Measurements from ENCODE around the gene PRDM15.

PRDM15 gene

GRCh38 chr21:41846536-41846935, 32.6 kb downstream of the PRDM15 start:
- H3K9ac ChIP-seq (ENCODE audit: low read depth in 1 of 2, low read length in 2 of 2), result no peak overlapping the region
- H3K27ac ChIP-seq (ENCODE audit: low read depth in 2 of 2, low read length in 2 of 2), result no peak overlapping the region
- no peaks in the 10 kb centered on the region for H3K4me1 ChIP-seq (ENCODE audit: control insufficient read depth in 2 of 2, insufficient read depth in 2 of 2, low read length in 2 of 2)
- no peaks in the 10 kb centered on the region for H3K27me3 ChIP-seq (ENCODE audit: control insufficient read depth in 2 of 2, insufficient read depth in 2 of 2, low read length in 2 of 2)
- H3K36me3 ChIP-seq (ENCODE audit: control insufficient read depth in 2 of 2, insufficient read depth in 2 of 2, low read length in 2 of 2), result peaks cover 0 to 10% of the 10 kb centered on the region in 2 donors
- H3K9me3 ChIP-seq (ENCODE audit: control insufficient read depth in 2 of 2, low read length in 2 of 2), result no peaks in the 10 kb centered on the region
- H3K4me3 ChIP-seq (ENCODE audit: low read length in 2 of 2), result no peak overlapping the region

DNA sequence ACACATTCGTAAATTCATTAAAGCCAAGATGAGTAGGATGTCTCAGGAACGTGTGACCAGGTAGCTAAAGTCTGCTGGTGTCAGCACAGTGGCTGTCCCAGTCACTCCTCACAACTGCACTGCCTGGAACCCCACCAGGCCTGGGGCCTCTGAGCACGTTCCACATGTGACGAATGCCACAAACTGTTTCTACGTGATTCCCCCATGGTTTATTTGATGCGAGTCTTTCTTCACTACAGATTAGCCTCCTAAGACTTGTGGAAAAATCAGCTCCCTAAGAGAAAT, 33.2 kb downstream of the PRDM15 start:
- peaks cover 0 to 3% of the 10 kb centered on the region in 2 donors for H3K9me3 ChIP-seq (ENCODE audit: control insufficient read depth in 2 of 2, low read length in 2 of 2)
- H3K9ac ChIP-seq (ENCODE audit: low read depth in 1 of 2, low read length in 2 of 2), result no peak overlapping the region
- no peak overlapping the region for H3K4me3 ChIP-seq (ENCODE audit: low read length in 2 of 2)
- peaks cover 0 to 6% of the 10 kb centered on the region in 2 donors for H3K36me3 ChIP-seq (ENCODE audit: control insufficient read depth in 2 of 2, insufficient read depth in 2 of 2, low read length in 2 of 2)
- H3K4me1 ChIP-seq (ENCODE audit: control insufficient read depth in 2 of 2, insufficient read depth in 2 of 2, low read length in 2 of 2), result no peaks in the 10 kb centered on the region
- no peak overlapping the region for H3K27ac ChIP-seq (ENCODE audit: low read depth in 2 of 2, low read length in 2 of 2)
- H3K27me3 ChIP-seq (ENCODE audit: control insufficient read depth in 2 of 2, insufficient read depth in 2 of 2, low read length in 2 of 2), result no peaks in the 10 kb centered on the region

- peaks cover 0 to 3% of the 10 kb centered on the region in 2 donors for H3K36me3 ChIP-seq (ENCODE audit: control insufficient read depth in 2 of 2, insufficient read depth in 2 of 2, low read length in 2 of 2)
- peaks cover 0 to 5% of the 10 kb centered on the region in 2 donors for H3K9me3 ChIP-seq (ENCODE audit: control insufficient read depth in 2 of 2, low read length in 2 of 2)
- H3K27me3 ChIP-seq (ENCODE audit: control insufficient read depth in 2 of 2, insufficient read depth in 2 of 2, low read length in 2 of 2), result no peaks in the 10 kb centered on the region
- H3K27ac ChIP-seq (ENCODE audit: low read depth in 2 of 2, low read length in 2 of 2), result no peak overlapping the region
- no peak overlapping the region for H3K4me3 ChIP-seq (ENCODE audit: low read length in 2 of 2)
- H3K4me1 ChIP-seq (ENCODE audit: control insufficient read depth in 2 of 2, insufficient read depth in 2 of 2, low read length in 2 of 2), result no peaks in the 10 kb centered on the region
- no peak overlapping the region for H3K9ac ChIP-seq (ENCODE audit: low read depth in 1 of 2, low read length in 2 of 2)
Observed at GRCh38 chr21:41845310-41846032, 33.7 kb downstream of the PRDM15 start.

DNA sequence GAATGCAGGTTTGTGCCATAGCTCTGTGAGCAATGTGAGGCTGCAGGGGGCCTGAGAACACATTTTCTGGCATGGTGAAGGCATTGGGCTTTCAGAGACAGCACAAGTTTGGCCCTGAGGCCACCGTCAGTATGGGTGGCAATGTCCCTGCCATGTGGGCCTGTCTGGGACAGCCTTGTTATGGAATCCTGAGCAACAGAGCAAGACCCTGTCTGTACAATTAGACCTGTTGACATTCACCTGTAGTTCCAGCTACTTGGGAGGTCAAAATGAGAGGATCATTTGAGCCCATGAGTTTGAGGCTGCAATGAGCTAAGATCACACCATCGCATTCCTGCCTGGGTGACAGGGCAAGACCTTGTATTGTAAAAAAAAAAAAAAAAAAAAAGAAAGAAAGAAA, 35.6 kb downstream of the PRDM15 start:
- Histone ChIP-seq H3K27me3 (ENCODE audit: control insufficient read depth in 2 of 2, insufficient read depth in 2 of 2, low read length in 2 of 2) (no peaks in the 10 kb centered on the region), H3K9me3 (ENCODE audit: control insufficient read depth in 2 of 2, low read length in 2 of 2) (peaks cover 0 to 5% of the 10 kb centered on the region in 2 donors), H3K4me3 (ENCODE audit: low read length in 2 of 2) (no peak overlapping the region), H3K4me1 (ENCODE audit: control insufficient read depth in 2 of 2, insufficient read depth in 2 of 2, low read length in 2 of 2) (no peaks in the 10 kb centered on the region), H3K36me3 (ENCODE audit: control insufficient read depth in 2 of 2, insufficient read depth in 2 of 2, low read length in 2 of 2) (peaks cover 5 to 9% of the 10 kb centered on the region in 2 donors), H3K9ac (ENCODE audit: low read depth in 1 of 2, low read length in 2 of 2) (no peak overlapping the region), H3K27ac (ENCODE audit: low read depth in 2 of 2, low read length in 2 of 2) (no peak overlapping the region)

GRCh38 chr21:41840880-41841279, 38.3 kb downstream of the PRDM15 start:
- H3K4me1 ChIP-seq (ENCODE audit: control insufficient read depth in 2 of 2, insufficient read depth in 2 of 2, low read length in 2 of 2), result no peaks in the 10 kb centered on the region
- H3K36me3 ChIP-seq (ENCODE audit: control insufficient read depth in 2 of 2, insufficient read depth in 2 of 2, low read length in 2 of 2), result peaks cover 16 to 23% of the 10 kb centered on the region in 2 donors
- H3K27ac ChIP-seq (ENCODE audit: low read depth in 2 of 2, low read length in 2 of 2), result no peak overlapping the region
- no peak overlapping the region for H3K9ac ChIP-seq (ENCODE audit: low read depth in 1 of 2, low read length in 2 of 2)
- peaks cover 0 to 5% of the 10 kb centered on the region in 2 donors for H3K9me3 ChIP-seq (ENCODE audit: control insufficient read depth in 2 of 2, low read length in 2 of 2)
- no peak overlapping the region for H3K4me3 ChIP-seq (ENCODE audit: low read length in 2 of 2)
- no peaks in the 10 kb centered on the region for H3K27me3 ChIP-seq (ENCODE audit: control insufficient read depth in 2 of 2, insufficient read depth in 2 of 2, low read length in 2 of 2)

DNA sequence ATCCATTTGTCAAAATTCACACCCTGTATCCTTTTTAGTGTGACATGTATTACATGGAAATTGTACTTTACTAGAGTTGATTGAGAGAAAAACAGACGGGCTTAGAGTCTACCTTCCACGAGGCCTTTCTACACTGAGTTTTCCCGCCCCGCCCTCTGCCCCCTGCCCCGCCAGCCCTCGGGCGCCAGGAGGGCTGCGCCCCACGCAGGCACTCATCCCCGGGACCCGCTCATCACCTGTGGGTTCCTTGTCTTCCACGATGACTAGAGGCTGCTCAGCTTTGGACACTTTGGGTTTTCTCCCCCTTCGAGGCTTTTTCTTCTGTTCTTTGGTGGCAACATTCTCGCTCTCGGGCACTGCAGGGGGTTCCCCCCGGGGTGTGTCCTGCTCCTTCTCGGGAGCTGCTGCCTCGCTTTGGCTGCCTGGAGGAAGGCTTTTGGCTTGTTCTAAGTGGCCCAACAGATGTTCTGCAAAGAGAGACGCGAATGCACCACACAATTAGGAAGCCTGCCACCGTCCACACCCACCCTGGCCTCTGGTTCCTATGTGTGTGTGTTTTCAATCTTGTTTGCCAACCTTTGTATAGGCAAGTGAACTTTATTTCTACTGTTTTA, 39.6 kb downstream of the PRDM15 start:
- Histone ChIP-seq H3K36me3 (ENCODE audit: control insufficient read depth in 2 of 2, insufficient read depth in 2 of 2, low read length in 2 of 2) (peaks cover 19 to 23% of the 10 kb centered on the region in 2 donors), H3K27me3 (ENCODE audit: control insufficient read depth in 2 of 2, insufficient read depth in 2 of 2, low read length in 2 of 2) (no peaks in the 10 kb centered on the region), H3K27ac (ENCODE audit: low read depth in 2 of 2, low read length in 2 of 2) (no peak overlapping the region), H3K9ac (ENCODE audit: low read depth in 1 of 2, low read length in 2 of 2) (no peak overlapping the region), H3K9me3 (ENCODE audit: control insufficient read depth in 2 of 2, low read length in 2 of 2) (peaks cover 0 to 5% of the 10 kb centered on the region in 2 donors), H3K4me1 (ENCODE audit: control insufficient read depth in 2 of 2, insufficient read depth in 2 of 2, low read length in 2 of 2) (no peaks in the 10 kb centered on the region), H3K4me3 (ENCODE audit: low read length in 2 of 2) (no peak overlapping the region)

GRCh38 chr21:41837756-41838297, 41.3 kb downstream of the PRDM15 start:
- Histone ChIP-seq H3K4me3 (ENCODE audit: low read length in 2 of 2) (no peak overlapping the region), H3K36me3 (ENCODE audit: control insufficient read depth in 2 of 2, insufficient read depth in 2 of 2, low read length in 2 of 2) (peaks cover 19 to 24% of the 10 kb centered on the region in 2 donors)

GRCh38 chr21:41836166-41837015, 42.8 kb downstream of the PRDM15 start:
- peaks cover 0 to 5% of the 10 kb centered on the region in 2 donors for H3K9me3 ChIP-seq (ENCODE audit: control insufficient read depth in 2 of 2, low read length in 2 of 2)
- H3K27me3 ChIP-seq (ENCODE audit: control insufficient read depth in 2 of 2, insufficient read depth in 2 of 2, low read length in 2 of 2), result no peaks in the 10 kb centered on the region
- no peak overlapping the region for H3K27ac ChIP-seq (ENCODE audit: low read depth in 2 of 2, low read length in 2 of 2)
- no peak overlapping the region for H3K4me3 ChIP-seq (ENCODE audit: low read length in 2 of 2)
- no peak overlapping the region for H3K9ac ChIP-seq (ENCODE audit: low read depth in 1 of 2, low read length in 2 of 2)
- no peaks in the 10 kb centered on the region for H3K4me1 ChIP-seq (ENCODE audit: control insufficient read depth in 2 of 2, insufficient read depth in 2 of 2, low read length in 2 of 2)
- H3K36me3 ChIP-seq (ENCODE audit: control insufficient read depth in 2 of 2, insufficient read depth in 2 of 2, low read length in 2 of 2), result peaks cover 19 to 28% of the 10 kb centered on the region in 2 donors

More at GRCh38 chr21:41837756-41838297, 41.3 kb downstream of the PRDM15 start:
- Histone ChIP-seq H3K27me3 (ENCODE audit: control insufficient read depth in 2 of 2, insufficient read depth in 2 of 2, low read length in 2 of 2) (no peaks in the 10 kb centered on the region), H3K4me1 (ENCODE audit: control insufficient read depth in 2 of 2, insufficient read depth in 2 of 2, low read length in 2 of 2) (no peaks in the 10 kb centered on the region), H3K9ac (ENCODE audit: low read depth in 1 of 2, low read length in 2 of 2) (no peak overlapping the region), H3K27ac (ENCODE audit: low read depth in 2 of 2, low read length in 2 of 2) (no peak overlapping the region), H3K9me3 (ENCODE audit: control insufficient read depth in 2 of 2, low read length in 2 of 2) (peaks cover 0 to 5% of the 10 kb centered on the region in 2 donors)

DNA sequence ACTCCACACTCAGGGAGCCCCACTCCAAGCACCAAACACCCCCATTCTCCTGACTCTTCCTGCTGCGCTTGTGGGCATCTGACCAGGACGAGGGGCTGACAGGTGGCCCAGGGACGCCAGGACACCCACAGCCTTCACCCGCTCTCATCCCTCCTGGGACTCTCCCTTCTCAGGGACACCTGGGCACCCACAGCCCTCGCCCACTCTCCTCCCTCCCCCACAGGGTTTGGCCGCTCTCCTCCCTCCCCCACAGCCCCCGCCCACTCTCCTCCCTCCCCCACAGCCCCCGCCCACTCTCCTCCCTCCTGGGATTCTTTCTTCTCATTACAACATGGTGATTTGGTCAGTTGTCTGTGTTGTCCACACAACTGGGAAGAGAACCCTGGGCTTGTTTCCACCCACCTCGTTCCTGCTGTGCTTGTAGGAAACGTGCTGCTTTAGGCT, 43.4 kb downstream of the PRDM15 start:
- Histone ChIP-seq H3K4me3 (ENCODE audit: low read length in 2 of 2) (no peak overlapping the region), H3K9ac (ENCODE audit: low read depth in 1 of 2, low read length in 2 of 2) (no peak overlapping the region), H3K36me3 (ENCODE audit: control insufficient read depth in 2 of 2, insufficient read depth in 2 of 2, low read length in 2 of 2) (peaks cover 19 to 28% of the 10 kb centered on the region in 2 donors), H3K9me3 (ENCODE audit: control insufficient read depth in 2 of 2, low read length in 2 of 2) (no peaks in the 10 kb centered on the region), H3K4me1 (ENCODE audit: control insufficient read depth in 2 of 2, insufficient read depth in 2 of 2, low read length in 2 of 2) (no peaks in the 10 kb centered on the region), H3K27ac (ENCODE audit: low read depth in 2 of 2, low read length in 2 of 2) (no peak overlapping the region), H3K27me3 (ENCODE audit: control insufficient read depth in 2 of 2, insufficient read depth in 2 of 2, low read length in 2 of 2) (no peaks in the 10 kb centered on the region)
